NCI-H446 treated with DMSO at 0.1 percent for 48 hours (cell line): ENCODE data around the gene PPP1R14D.
A peak's percentile ranks its signal among the peaks of the same experiment; 100 is the strongest.
"Not testable (repeated sequence)": the region's sequence is repeated elsewhere in the genome, so short reads cannot be mapped to it uniquely, and the experiment has no call there.

Source experiments
- DNase-seq: peaks from one replicate; lab custom pipeline; 2025; lab: John Stamatoyannopoulos, UW

Gene PPP1R14D

GRCh38 chr15:40828447-40829036, at the start of gene PPP1R14D:
Gene PPP1R14D, minus strand, starts transcription at chr15:40828708. Its CDS starts 67 bp downstream, at chr15:40828641.
- no peak for DNase-seq

- DNase-seq: no peak
These were observed 49.2 kb upstream of the PPP1R14D start for GRCh38 chr15:40877694-40878093.

- no peak for DNase-seq
These were observed 47.7 kb upstream of the PPP1R14D start for GRCh38 chr15:40875991-40876730.

GRCh38 chr15:40873694-40874561, 45.4 kb upstream of the PPP1R14D start, which contains the start of gene RHOV:
Gene RHOV, minus strand, starts transcription at chr15:40874234. Its CDS starts 95 bp downstream, at chr15:40874139.
- peak; percentile 9 for DNase-seq

- DNase-seq: no peak
These were observed 44.5 kb upstream of the PPP1R14D start for GRCh38 chr15:40872791-40873693.

- DNase-seq: no peak
These were observed 43.5 kb upstream of the PPP1R14D start for GRCh38 chr15:40871749-40872617.

- DNase-seq: no peak
These were observed 42.2 kb upstream of the PPP1R14D start for GRCh38 chr15:40870716-40871115.

- no peak for DNase-seq
These were observed 41.2 kb upstream of the PPP1R14D start for GRCh38 chr15:40869686-40870085.

GRCh38 chr15:40867199-40867598, 38.7 kb upstream of the PPP1R14D start:
- DNase-seq: no peak

GRCh38 chr15:40863660-40864270, 35.3 kb upstream of the PPP1R14D start:
- DNase-seq: no peak

- DNase-seq: not testable (repeated sequence)
These were observed 32.6 kb upstream of the PPP1R14D start for GRCh38 chr15:40861147-40861546.

- peak; percentile 26 for DNase-seq
These were observed 30.8 kb upstream of the PPP1R14D start for GRCh38 chr15:40859206-40859851.

- no peak for DNase-seq
These were observed 30.2 kb upstream of the PPP1R14D start for GRCh38 chr15:40858706-40859105.

GRCh38 chr15:40857601-40858341, 29.3 kb upstream of the PPP1R14D start:
- peak; percentile 13 for DNase-seq

GRCh38 chr15:40856746-40857145, 28.2 kb upstream of the PPP1R14D start:
- no peak for DNase-seq

GRCh38 chr15:40855706-40856234, 27.3 kb upstream of the PPP1R14D start:
- DNase-seq: no peak

- no peak for DNase-seq
These were observed 25.7 kb upstream of the PPP1R14D start for GRCh38 chr15:40854161-40854560.

GRCh38 chr15:40853241-40853890, 24.9 kb upstream of the PPP1R14D start:
- DNase-seq: no peak
